A204.1 (cell line): ENCODE data around the gene OLAH.
"Not testable (repeated sequence)": the region's sequence is repeated elsewhere in the genome, so short reads cannot be mapped to it uniquely, and the experiment has no call there.

Source experiments
- FAIRE-seq: peaks from 2 replicates; lab custom pipeline; 2012; peaks lifted over from hg19 to GRCh38; lab: Jason Lieb, UNC

Gene OLAH

DNA sequence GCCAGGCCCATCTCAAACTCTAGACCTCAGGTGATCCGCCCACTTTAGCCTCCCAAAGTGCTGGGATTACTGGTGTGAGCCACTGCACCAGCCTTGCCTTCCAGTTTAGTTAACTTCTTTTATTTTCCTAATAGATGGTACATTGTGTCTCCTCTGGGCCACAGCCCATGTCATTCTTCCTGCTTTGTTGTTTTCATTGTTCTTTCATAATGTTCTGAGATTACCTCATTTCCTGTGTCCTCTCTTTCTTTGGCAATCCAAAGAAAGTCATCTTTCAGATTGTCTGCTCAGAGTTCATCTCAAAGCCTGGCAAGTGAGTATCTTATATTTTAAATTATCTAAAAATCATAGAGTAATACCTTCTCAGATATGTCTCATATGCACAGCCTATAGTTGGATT is at the start of gene OLAH:
Gene OLAH, plus strand, starts transcription at position 270 of the 400 bp plus-strand sequence. CDS start 3,346 bp downstream, outside the sequence.
- FAIRE-seq: no peak

GRCh38 chr10:14995964-14996565 is 47.7 kb upstream of the OLAH start:
- FAIRE-seq: no peak

GRCh38 chr10:15013530-15013929 is 30.2 kb upstream of the OLAH start:
- FAIRE-seq: not testable (repeated sequence)

DNA sequence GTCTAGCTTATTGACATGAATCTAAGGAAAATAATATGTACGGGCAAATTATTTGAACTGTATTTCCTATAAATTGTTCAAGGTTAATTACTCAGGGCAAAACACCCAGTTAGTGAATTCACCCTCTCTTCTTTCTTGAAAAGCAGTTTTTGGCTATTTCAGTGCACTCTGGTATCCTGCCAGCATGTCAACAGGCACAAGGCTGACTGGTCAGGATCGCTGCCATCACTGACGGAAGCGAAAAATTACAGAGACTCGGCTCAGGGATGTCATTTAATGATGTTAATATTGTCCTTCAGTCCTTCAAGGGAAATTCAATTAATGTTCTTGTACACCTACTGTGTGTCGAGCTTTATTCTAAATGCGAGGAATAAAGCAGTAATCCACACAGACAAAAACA is 28.3 kb upstream of the OLAH start:
- FAIRE-seq: no peak

GRCh38 chr10:15020966-15021365 is 22.8 kb upstream of the OLAH start:
- FAIRE-seq: not testable (repeated sequence)

DNA sequence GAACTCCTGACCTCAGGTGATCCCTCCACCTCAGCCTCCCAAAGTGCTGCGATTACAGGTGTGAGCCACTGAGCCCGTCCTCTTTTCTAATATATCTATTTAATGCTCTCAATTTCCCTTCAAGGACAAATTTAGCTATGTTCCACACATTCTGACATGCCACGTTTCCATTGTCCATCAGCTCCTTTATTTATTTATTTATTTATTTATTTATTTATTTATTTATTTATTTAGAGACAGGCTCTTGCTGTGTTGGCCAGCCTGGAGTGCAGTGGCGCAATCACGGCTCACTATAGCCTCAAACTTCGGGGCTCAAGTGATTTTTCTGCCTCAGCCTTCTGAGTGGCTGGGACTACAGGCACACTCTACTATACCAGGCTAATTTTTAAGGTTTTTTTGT is 20.7 kb upstream of the OLAH start:
- FAIRE-seq: not testable (repeated sequence)

GRCh38 chr10:15024017-15025004 is 19.4 kb upstream of the OLAH start:
- not testable (repeated sequence) for FAIRE-seq

DNA sequence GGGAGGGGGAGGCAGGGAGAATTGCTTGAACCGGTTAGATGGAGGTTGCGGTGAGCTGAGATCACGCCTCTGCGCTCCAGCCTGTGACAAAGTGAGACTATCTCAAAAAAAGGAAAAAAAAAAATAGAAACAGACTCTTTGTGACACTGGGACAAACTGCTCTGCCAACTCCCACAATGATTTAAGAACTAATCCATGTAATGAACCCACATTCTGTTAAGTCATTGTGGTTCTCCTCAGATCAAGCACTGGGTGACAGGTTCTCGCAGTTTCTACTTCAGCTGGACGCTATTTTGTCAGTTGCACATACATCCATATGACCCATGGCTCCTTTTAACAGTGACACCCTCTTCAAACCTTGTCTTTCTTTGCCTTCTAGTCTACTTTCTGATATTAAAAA is 18.7 kb upstream of the OLAH start:
- not testable (repeated sequence) for FAIRE-seq

- no peak for FAIRE-seq
Observed at GRCh38 chr10:15027741-15028140, 16.0 kb upstream of the OLAH start.

DNA sequence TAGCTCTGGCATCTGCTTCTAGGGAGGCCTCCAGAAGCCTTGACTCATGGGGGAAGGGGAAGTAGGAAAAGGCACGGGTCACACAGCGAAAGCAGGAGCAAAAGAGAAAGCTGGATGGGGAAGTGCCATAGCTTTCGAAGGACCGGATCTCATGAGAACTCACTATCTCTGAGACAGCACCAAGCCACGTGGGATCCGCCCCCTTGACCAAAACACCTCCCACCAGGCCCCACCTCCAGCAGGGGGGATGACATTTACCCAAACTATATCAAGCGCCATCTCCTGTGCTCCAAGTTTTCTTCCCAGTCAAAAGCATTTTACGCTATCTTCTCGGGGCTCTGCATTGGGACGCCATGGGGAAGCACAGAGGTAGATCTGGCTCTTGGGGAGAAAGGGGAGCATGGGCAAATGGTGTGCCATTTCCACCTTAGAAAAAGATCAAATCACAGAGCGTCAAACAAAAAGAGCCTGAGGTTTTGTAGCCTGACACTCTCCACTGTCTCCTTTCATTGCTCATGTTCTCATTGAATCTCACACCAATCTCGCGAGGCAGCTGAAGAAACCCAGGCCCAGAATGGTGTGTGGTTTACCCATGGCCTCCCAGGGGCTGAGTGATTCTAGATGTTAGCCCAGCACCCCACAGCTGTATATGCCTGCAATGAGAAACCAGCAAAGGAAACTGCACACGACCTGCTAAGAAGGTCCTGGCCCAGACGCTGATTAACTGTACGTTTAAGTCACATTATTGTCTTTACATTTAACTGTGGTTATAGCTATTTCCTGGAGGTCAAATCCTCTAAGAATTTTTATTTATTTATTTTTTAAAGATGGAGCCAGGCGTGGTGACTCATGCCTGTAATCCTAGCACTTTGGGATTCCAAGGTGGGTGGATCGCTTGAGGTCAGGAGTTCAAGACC is 8.1 kb upstream of the OLAH start:
- no peak for FAIRE-seq

GRCh38 chr10:15037691-15038090 is 6.1 kb upstream of the OLAH start:
- no peak for FAIRE-seq

DNA sequence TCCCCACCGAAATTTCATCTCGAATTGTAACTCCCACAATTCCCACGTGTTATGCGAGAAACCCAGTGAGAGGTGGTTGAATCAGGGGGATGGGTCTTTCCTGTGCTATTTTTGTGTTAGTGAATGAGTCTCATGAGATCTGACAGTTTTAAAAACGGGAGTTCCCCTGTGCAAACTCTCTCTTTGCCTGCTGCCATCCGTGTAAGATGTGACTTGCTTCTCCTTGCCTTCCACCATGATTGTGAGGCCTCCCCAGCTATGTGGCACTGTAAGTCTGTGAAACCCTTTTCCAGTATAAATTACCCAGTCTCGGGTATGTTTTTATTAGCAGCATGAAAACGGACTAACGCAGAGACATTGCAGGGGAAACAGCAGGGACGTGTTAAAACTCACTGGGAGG is 5.3 kb upstream of the OLAH start:
- FAIRE-seq: no peak

DNA sequence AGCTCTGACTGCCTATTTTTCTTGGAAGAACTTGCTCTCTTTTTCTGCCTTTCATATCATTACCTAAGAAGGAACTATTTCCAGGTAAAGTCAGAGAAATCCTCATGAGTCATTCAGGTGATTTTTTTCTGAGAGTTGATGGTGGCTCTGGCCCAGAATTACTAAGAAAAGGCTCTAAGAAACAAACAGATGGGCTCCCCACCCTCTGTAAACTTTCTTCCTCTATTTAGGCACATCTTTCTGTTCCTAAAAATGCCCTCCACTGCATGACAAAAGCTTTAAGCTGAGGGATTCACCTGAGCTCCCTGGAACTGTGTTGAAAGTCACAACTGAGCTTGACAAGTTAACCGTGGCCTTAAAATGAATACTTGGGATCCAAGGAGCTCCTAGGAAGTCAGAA is 1.6 kb downstream of the OLAH start:
- no peak for FAIRE-seq

DNA sequence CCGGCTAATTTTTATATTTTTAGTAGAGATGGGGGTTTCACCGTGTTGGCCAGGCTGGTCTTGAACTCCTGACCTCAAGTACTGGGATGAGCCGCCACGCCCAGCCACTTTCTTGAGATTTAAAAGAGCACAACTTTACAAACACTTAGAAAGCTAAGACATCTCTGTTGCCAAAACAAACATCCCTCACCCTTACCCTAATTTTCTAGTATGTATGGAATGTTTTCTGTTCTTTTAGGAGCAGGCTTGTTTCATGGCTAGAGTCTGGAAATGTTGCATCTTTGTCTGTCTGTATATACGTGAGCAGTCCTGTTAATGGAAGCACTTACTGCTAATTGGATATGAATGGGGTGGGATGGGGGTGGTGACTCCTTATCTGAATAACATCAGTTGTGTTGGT is 2.9 kb downstream of the OLAH start:
- no peak for FAIRE-seq

GRCh38 chr10:15049533-15049932 is 5.8 kb downstream of the OLAH start:
- FAIRE-seq: no peak

GRCh38 chr10:15052121-15052520 is 8.4 kb downstream of the OLAH start:
- FAIRE-seq: no peak

DNA sequence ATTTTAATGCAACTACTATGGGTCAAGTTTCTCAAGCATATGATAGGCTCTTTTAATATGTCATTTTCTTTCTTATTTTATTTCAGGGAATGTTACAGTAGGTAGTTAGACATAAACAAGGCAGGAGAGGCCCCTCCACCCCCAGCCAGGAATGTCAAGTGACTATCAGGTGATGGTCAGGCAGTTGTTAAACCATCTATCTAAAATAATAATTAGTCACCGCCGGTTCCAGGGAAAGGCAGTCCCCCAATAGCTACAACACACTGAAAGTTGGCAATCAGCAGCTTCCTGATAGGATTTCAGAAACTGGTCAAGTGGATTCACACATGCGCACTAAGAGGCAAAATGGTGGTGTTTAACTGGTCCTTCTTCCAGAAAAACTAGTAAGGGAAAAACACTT is 9.3 kb downstream of the OLAH start:
- no peak for FAIRE-seq

DNA sequence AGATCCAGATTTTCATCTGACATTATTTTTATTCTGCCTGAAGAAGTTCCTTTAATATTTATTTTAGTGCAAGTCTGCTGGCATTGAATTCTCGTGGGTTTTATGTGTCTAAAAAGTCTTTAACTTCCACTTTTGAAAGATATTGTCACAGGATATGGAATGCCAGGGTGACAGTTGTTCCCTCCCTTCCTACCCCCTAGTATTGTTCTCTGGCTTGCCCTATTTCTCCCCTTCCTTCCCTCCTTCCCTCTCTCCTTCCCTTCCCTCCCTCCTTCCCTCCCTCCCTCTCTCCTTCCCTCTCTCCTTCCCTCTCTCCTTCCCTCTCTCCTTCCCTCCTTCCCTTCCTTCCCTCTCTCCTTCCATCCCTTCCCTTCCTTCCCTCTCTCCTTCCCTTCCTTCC is 14.9 kb downstream of the OLAH start:
- FAIRE-seq: no peak

DNA sequence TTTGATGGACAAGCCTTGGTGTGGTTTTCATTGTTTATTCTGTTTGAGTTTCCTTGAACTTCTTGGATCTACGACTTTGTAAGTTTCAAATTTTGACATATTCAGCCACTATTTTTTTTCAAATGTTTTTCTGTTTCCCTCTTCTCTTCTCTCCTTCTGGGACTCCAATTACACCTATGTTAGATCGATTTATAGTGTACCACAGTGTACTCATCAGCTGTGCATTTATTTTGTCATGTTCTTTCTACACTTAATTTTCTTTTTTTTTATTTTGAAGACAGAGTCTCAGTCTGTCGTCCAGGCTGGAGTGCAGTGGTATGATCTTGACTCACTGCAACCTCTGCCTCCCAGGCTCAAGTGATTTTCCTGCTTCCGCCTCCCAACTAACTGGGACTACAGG is 16.2 kb downstream of the OLAH start:
- no peak for FAIRE-seq

GRCh38 chr10:15060638-15061037 is 16.9 kb downstream of the OLAH start:
- no peak for FAIRE-seq

DNA sequence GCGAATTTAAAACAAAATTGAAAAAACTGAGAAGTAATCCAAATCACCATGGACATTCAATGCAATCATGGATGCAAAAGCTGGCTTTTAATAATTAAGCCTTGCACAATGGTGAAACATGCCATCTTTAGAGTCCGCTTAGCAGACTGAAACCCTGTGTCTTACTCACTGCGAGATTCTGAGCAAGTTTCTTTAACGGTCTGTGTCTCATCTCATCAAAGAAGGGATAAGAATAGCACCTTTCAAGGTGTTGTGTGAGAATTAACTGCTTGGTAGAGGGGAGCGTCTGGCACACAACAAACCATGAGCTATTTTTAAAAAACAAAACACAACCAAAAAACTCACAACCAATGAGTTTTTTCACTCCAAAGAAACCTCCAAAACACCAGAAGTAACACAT is 23.4 kb downstream of the OLAH start:
- FAIRE-seq: no peak

- no peak for FAIRE-seq
Observed at GRCh38 chr10:15068802-15069201, 25.1 kb downstream of the OLAH start.

GRCh38 chr10:15069230-15069629 is 25.5 kb downstream of the OLAH start:
- no peak for FAIRE-seq
